C4-2B (cell line): ENCODE measurements around the gene C4BPA.

Experiments
- H3K27ac ChIP-seq: fragments of 450-650 bp; 2 replicates; pipeline ENCODE4 v1.5.1; 2017
- ZFX ChIP-seq: fragments of 450-650 bp; IDR thresholded peaks from 2 replicates; pipeline ENCODE4 v1.6.1; 2017
- TF ChIP-seq, protein P1 (sequence below): fragments of 450-650 bp; conservative IDR thresholded peaks from 2 replicates; pipeline ENCODE4 v1.5.1; 2017; ENCODE audit warnings: mild to moderate bottlenecking

Gene C4BPA

DNA sequence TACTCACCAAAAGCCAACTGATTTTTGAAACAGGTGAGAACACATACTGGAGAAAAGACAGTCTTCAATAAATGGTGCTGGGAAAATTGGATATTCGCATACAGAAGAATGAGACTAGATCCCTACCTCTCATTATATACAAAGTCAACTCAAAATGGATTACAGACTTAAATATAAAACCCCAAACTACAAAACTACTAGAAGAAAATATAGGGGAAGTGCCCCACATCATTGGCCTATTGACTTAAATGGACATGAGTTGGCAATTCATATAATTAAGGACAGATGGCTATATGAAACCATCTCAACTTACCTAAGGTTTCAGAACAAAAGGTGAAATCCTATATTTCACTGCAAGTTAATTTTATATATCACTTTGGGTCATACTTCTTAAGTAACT is 60.1 kb downstream of the C4BPA start:
- H3K27ac ChIP-seq: no peak overlapping the region
- no peak for TF ChIP-seq ZFX
- TF ChIP-seq, protein P1, sequence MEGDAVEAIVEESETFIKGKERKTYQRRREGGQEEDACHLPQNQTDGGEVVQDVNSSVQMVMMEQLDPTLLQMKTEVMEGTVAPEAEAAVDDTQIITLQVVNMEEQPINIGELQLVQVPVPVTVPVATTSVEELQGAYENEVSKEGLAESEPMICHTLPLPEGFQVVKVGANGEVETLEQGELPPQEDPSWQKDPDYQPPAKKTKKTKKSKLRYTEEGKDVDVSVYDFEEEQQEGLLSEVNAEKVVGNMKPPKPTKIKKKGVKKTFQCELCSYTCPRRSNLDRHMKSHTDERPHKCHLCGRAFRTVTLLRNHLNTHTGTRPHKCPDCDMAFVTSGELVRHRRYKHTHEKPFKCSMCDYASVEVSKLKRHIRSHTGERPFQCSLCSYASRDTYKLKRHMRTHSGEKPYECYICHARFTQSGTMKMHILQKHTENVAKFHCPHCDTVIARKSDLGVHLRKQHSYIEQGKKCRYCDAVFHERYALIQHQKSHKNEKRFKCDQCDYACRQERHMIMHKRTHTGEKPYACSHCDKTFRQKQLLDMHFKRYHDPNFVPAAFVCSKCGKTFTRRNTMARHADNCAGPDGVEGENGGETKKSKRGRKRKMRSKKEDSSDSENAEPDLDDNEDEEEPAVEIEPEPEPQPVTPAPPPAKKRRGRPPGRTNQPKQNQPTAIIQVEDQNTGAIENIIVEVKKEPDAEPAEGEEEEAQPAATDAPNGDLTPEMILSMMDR: no peak

DNA sequence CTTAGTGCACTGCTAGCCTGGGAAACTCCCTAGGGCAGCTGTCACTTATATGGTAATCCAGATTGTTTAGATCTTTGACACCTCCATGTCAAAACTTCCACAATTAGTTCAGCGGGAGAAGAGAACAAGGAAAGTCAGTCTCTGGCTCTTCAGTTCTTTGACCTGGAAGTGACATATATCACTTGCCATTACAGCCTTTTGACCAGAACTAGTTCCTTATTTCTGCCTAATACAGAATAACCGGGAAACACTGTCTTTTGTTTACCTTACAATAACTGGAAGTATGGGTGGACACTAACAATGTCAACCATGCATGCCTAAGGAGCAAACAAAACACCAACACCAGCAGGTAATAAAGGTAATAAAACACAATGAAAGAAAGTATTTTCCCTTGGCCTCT is 68.3 kb downstream of the C4BPA start:
- no peak for TF ChIP-seq ZFX
- H3K27ac ChIP-seq: no peak overlapping the region

DNA sequence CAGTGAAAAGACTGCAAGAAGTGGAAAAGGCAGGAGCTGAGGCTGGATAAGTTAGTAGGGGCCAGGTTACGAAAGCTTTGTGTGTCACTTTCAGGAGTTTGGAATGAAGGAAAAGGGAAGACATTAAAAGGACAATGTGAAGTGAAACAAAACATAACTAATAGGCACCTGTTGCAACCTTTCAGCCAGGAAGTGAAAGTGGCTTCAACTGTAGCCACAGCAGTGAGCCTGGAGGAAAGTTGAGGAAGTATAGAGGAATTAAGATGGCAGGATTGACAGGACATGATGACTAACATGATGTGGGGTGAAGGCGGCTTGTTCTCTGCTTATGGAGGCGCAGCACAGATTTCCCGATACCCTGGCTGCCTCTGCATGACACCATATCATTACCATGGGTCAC is 68.9 kb downstream of the C4BPA start:
- H3K27ac ChIP-seq: no peak overlapping the region
- TF ChIP-seq, protein P1: no peak
- no peak for TF ChIP-seq ZFX

DNA sequence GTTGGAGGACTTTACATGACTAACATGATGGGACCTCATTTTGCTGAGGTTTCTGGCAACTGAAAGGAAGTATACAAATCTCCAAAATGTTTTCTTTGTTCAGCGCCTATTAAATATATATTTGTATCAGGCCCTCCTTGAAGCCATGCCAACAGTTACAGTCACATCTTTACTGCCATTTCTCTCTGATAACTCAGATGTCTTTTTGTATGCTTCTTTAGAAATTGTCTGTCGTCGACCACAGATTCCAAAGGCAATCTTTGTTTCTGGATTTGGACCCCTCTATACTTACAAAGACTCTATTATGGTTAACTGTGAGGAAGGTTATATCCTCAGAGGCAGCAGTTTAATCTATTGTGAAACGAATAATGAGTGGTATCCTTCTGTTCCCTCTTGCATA is 69.4 kb downstream of the C4BPA start:
- TF ChIP-seq, protein P1: no peak
- TF ChIP-seq ZFX: no peak
- H3K27ac ChIP-seq: no peak overlapping the region

DNA sequence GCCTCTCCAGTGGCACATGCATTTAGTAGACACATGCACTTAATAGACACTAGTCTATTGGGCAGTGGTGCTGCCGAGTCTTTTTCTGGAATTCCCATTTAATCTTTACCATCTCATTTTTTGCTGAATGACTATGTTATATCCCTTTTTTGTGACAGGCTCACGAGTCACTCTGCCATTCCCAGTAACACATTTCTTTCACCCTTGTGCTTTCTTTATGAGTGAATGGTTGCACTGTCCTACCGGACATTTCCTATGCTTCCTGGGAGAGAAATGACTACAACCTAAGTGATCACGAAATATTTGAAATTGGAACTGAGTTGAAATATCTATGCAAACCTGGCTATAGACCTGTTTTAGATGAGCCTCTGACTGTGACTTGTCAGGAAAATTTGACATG is 70.9 kb downstream of the C4BPA start:
- no peak overlapping the region for H3K27ac ChIP-seq
- TF ChIP-seq ZFX: no peak
- TF ChIP-seq, protein P1: no peak

DNA sequence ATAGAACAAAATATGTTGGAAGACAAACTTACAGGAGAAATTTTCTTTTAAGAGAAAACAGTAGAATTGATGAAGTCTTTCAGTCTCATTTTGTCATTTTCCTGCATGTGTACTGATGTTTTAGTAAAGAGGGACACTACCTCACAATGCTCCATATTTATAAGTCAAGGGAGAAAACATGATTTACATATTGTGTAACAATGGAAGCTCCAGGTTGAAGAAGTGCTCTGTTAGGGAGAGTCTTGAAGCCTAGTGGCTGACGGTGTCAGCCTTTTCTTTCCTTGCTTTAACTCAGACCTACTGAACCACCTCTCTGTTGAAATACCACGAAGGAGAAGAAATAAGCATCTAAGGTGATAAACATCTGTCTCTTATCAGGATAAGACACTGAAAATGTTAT is 75.0 kb downstream of the C4BPA start:
- H3K27ac ChIP-seq: no peak overlapping the region
- TF ChIP-seq, protein P1: no peak
- TF ChIP-seq ZFX: no peak

DNA sequence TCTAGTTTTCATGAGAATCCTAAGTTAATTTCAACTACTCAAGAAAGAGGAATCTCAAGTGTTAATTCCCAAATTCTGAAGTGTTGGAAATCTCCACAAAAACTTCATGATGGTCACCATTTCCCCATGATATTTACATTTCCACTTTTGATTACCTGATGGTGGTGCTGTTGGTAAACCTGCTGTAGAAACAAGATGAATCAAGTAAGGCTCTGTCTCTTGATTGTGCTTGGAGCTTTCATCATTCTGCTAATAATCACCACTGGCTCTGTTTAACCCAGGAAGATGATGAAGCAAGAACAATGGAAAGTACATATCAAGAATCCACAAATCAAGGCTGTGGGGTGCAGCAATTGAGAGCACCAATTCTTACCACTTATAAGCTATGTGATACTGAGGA is 77.8 kb downstream of the C4BPA start:
- H3K27ac ChIP-seq: no peak overlapping the region
- no peak for TF ChIP-seq ZFX
- TF ChIP-seq, protein P1: peak; percentile 27

DNA sequence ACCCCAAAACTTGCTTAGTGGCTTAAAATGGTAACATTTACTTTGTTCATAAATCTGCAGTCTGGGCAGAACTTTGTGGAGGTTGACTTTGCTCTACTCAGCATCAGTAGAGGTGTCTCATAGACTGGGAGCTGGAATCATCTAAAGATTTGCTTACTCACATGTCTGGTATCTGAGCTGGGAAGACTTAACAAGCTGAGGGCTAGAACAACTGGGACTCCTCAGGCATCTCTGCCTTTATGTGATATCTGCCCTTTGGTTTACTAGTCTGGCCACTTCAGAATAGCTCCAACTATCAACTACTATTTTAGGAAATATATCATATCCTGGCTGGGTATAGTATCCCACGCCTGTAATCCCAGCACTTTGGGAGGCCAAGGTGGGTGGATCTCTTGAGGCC is 82.5 kb downstream of the C4BPA start:
- no peak for TF ChIP-seq ZFX
- H3K27ac ChIP-seq: no peak overlapping the region

DNA sequence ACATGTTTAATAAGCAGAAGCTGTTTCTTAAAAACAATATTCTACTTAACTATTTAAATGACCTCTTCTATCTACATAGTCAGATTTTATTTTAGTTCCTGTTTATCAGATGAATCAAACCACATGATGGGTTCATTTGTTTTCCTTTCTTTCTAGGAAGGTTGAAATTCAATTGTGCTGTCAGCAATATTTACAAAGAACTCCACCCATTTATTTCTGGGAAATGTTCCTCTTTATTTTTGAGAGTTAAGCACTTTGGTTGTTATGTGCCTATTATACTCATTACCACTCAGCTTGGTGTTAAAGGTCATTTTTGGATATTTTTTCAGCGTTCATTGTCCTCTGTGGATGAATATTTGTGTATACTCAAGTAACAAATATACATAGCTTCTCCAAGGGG is 84.9 kb downstream of the C4BPA start:
- H3K27ac ChIP-seq: no peak overlapping the region
- TF ChIP-seq, protein P1: no peak
- no peak for TF ChIP-seq ZFX
